SK-N-SH (cell line): ENCODE data around the gene OSBPL10. TPM values are rescaled to one million over a fixed set of nuclear protein-coding genes. Genes with fewer than 3 reads are reported as not detected.

Source experiments
- CTCF ChIA-PET: fragments of 300-600, 350-600 bp; formaldehyde crosslinking; extraction: SDS; loops from one replicate; lab custom pipeline; 2021; lab: Yijun Ruan, JAX
- POLR2A ChIA-PET: fragments of 350-600 bp; sonication (Branson Sonifier 250); formaldehyde crosslinking; extraction: SDS; loops from one replicate; lab custom pipeline; 2020; ENCODE audit warnings: antibody characterized with exemption, inconsistent platforms; lab: Yijun Ruan, JAX
- DNase-seq: peaks from one replicate; pipeline ENCODE4 v3.0.0; 2012
- H2AFZ ChIP-seq: fragments of 200-600 bp; sonication (generic); 2 replicates; pipeline ENCODE4 v1.8.1; 2016; ENCODE audit warnings: antibody characterized with exemption, mild to moderate bottlenecking, low read depth
- H3F3A ChIP-seq: fragments of 200-600 bp; sonication (generic); replicated peaks from 2 replicates; pipeline ENCODE3; 2016; ENCODE audit warnings: antibody characterized with exemption, mild to moderate bottlenecking; ENCODE audit not compliant: insufficient read depth
- H3K27ac ChIP-seq, 2 experiments: fragments of 200-500 bp in 1 of 2; fragments of 200-600 bp in 1 of 2; sonication (Bioruptor generic) in 1 of 2; sonication (generic), shearing (Covaris generic) in 1 of 2; 2 replicates each; pipeline versions ENCODE4 v1.5.1 to v1.6.1; 2014 to 2016; ENCODE audit warnings: low read depth in 2 of 2, inconsistent platforms in 1 of 2, low read length in 1 of 2, mild to moderate bottlenecking in 1 of 2, mixed read lengths in 1 of 2
- H3K27me3 ChIP-seq: fragments of 200-600 bp; sonication (generic), shearing (Covaris generic); 2 replicates; pipeline ENCODE4 v1.6.1; 2016; ENCODE audit warnings: mixed run types; ENCODE audit not compliant: insufficient read depth
- H3K36me3 ChIP-seq, 2 experiments: fragments of 200-500 bp in 1 of 2; fragments of 200-600 bp in 1 of 2; sonication (Bioruptor generic) in 1 of 2; sonication (generic) in 1 of 2; replicated peaks in 1 of 2; 2 replicates each; pipeline versions ENCODE3 to v1.5.1; 2014 to 2016; ENCODE audit warnings: low read length in 1 of 2, mild to moderate bottlenecking in 1 of 2; ENCODE audit not compliant: insufficient read depth in 2 of 2, control insufficient read depth in 1 of 2
- H3K4me1 ChIP-seq, 2 experiments: fragments of 200-500 bp in 1 of 2; fragments of 200-600 bp in 1 of 2; sonication (Bioruptor generic) in 1 of 2; sonication (generic), shearing (Covaris generic) in 1 of 2; 2 replicates each; pipeline versions ENCODE4 v1.5.1 to v1.6.1; 2014 to 2016; ENCODE audit warnings: low read depth in 1 of 2, low read length in 1 of 2, mixed run types in 1 of 2; ENCODE audit not compliant: insufficient read depth in 2 of 2, control insufficient read depth in 1 of 2
- H3K4me2 ChIP-seq: fragments of 200-600 bp; sonication (generic), shearing (Covaris generic); 2 replicates; pipeline ENCODE4 v1.6.1; 2017; ENCODE audit warnings: mixed run types
- H3K4me3 ChIP-seq, 2 experiments: fragments of 200-500 bp in 1 of 2; fragments of 200-600 bp in 1 of 2; sonication (Bioruptor generic) in 1 of 2; sonication (generic), shearing (Covaris generic) in 1 of 2; 2 replicates each; pipeline versions ENCODE4 v1.5.1 to v1.8.1; 2014 to 2016; ENCODE audit warnings: low read depth in 2 of 2, inconsistent platforms in 1 of 2, low read length in 1 of 2, mild to moderate bottlenecking in 1 of 2, mixed read lengths in 1 of 2, moderate library complexity in 1 of 2
- H3K79me2 ChIP-seq: fragments of 200-600 bp; sonication (generic); 2 replicates; pipeline ENCODE4 v1.8.1; 2017; ENCODE audit warnings: mild to moderate bottlenecking; ENCODE audit not compliant: insufficient read depth
- H3K9ac ChIP-seq: fragments of 200-600 bp; sonication (generic); 2 replicates; pipeline ENCODE4 v1.6.1; 2017; ENCODE audit warnings: mixed run types
- H3K9me2 ChIP-seq: fragments of 200-600 bp; sonication (generic); 2 replicates; pipeline ENCODE4 v1.6.1; 2017; ENCODE audit warnings: mixed run types
- H3K9me3 ChIP-seq: fragments of 200-600 bp; sonication (generic); 2 replicates; pipeline ENCODE4 v1.6.1; 2017; ENCODE audit warnings: mixed run types, mild to moderate bottlenecking, moderate library complexity
- H4K20me1 ChIP-seq: fragments of 200-600 bp; sonication (generic); 2 replicates; pipeline ENCODE4 v1.6.1; 2017; ENCODE audit warnings: mild to moderate bottlenecking, mixed run types; ENCODE audit not compliant: insufficient read depth
- ELF1 ChIP-seq: IDR thresholded peaks from 2 replicates; pipeline ENCODE4 v1.4.0; 2012
- EP300 ChIP-seq, 2 experiments: IDR thresholded peaks; 2 replicates each; pipeline versions ENCODE4 v1.4.0 to v1.6.1; 2012; ENCODE audit warnings: borderline replicate concordance in 1 of 2, low read depth in 1 of 2, low read length in 1 of 2
- FOSL2 ChIP-seq: IDR thresholded peaks from 2 replicates; pipeline ENCODE4 v1.4.0; 2012; ENCODE audit warnings: low read depth, mild to moderate bottlenecking, moderate library complexity, borderline replicate concordance
- FOXM1 ChIP-seq: IDR thresholded peaks from 2 replicates; pipeline ENCODE4 v1.4.0; 2012; ENCODE audit warnings: low read depth, mild to moderate bottlenecking
- IRF3 ChIP-seq: fragments of 150-350 bp; IDR thresholded peaks from 2 replicates; pipeline ENCODE4 v1.6.1; 2016; ENCODE audit warnings: mild to moderate bottlenecking, low read depth, low read length
- MEF2A ChIP-seq: IDR thresholded peaks from 2 replicates; pipeline ENCODE4 v1.4.0; 2012; ENCODE audit warnings: low read depth, borderline replicate concordance
- NFIC ChIP-seq: IDR thresholded peaks from 2 replicates; pipeline ENCODE4 v1.4.0; 2012; ENCODE audit warnings: borderline replicate concordance
- NRF1 ChIP-seq: IDR thresholded peaks from 2 replicates; pipeline ENCODE4 v1.6.1; 2012; ENCODE audit warnings: low read depth, mild to moderate bottlenecking, low read length
- RAD21 ChIP-seq: IDR thresholded peaks from 2 replicates; pipeline ENCODE4 v1.6.1; 2012; ENCODE audit warnings: mild to moderate bottlenecking, low read length
- RCOR1 ChIP-seq: fragments of 150-350 bp; IDR thresholded peaks from 2 replicates; pipeline ENCODE4 v1.6.1; 2017; ENCODE audit warnings: antibody characterized with exemption, low read length
- REST ChIP-seq: IDR thresholded peaks from 2 replicates; pipeline ENCODE4 v1.6.1; 2012; ENCODE audit warnings: mild to moderate bottlenecking, low read depth, low read length, moderate library complexity
- RFX5 ChIP-seq: IDR thresholded peaks from 2 replicates; pipeline ENCODE4 v1.6.1; 2012; ENCODE audit warnings: mild to moderate bottlenecking, improper control_type of control experiment, low read length
- TAF1 ChIP-seq: IDR thresholded peaks from 2 replicates; pipeline ENCODE4 v1.6.1; 2012; ENCODE audit warnings: low read depth, mild to moderate bottlenecking, low read length, moderate library complexity, borderline replicate concordance
- TCF12 ChIP-seq: IDR thresholded peaks from 2 replicates; pipeline ENCODE4 v1.4.0; 2012
- TEAD4 ChIP-seq: IDR thresholded peaks from 2 replicates; pipeline ENCODE4 v1.4.0; 2012; ENCODE audit warnings: mild to moderate bottlenecking, borderline replicate concordance; ENCODE audit not compliant: insufficient read depth
- USF2 ChIP-seq: fragments of 150-350 bp; IDR thresholded peaks from 2 replicates; pipeline ENCODE4 v1.6.1; 2017; ENCODE audit warnings: antibody characterized with exemption, low read length, low read depth, borderline replicate concordance
- YY1 ChIP-seq: IDR thresholded peaks from 2 replicates; pipeline ENCODE4 v1.4.0; 2012; ENCODE audit warnings: low read depth, mild to moderate bottlenecking
- ZBTB33 ChIP-seq: IDR thresholded peaks from 2 replicates; pipeline ENCODE4 v1.4.0; 2012; ENCODE audit warnings: low read depth, borderline replicate concordance
- WGBS: methylation state at CpG from one replicate; pipeline ENCODE4 v1.1.6; 2017; ENCODE audit warnings: low lambda C conversion rate; 5-methylcytosine and 5-hydroxymethylcytosine counted together
- polyA plus RNA-seq, 3 experiments: library from polyadenylated mRNA; depleted of rRNA; stranded (reverse); fragments of >200 nt; gene quantifications; 2 replicates each; pipeline ENCODE4 v1.2.3, GENCODE V29; 2012

OSBPL10 gene
- polyA plus RNA-seq, 1 of the 3 experiments (the other 2 are of a cell fraction) = 0.12 TPM

- ChIA-PET CTCF (interaction anchor here (1.1 kb wide), 1 partner anchor 44 kb away, joined by 5 read pairs; no protein-coding TSS in a partner anchor), POLR2A (no interaction called here)
- Histone ChIP-seq H3K9me2 (no peaks in the 10 kb centered on the region), H3K79me2 (no peaks in the 10 kb centered on the region), H3K27ac (no peak overlapping the region), H3K4me2 (no peak overlapping the region), H2AFZ (no peak overlapping the region), H3K9me3 (no peaks in the 10 kb centered on the region), H3K36me3 (no peaks in the 10 kb centered on the region), H3K4me3 (no peak overlapping the region), H3F3A (no peaks in the 10 kb centered on the region), H3K27me3 (peaks cover 7% of the 10 kb centered on the region; the same call in 1 of the 2 replicates), H3K4me1 (no peaks in the 10 kb centered on the region), H4K20me1 (no peaks in the 10 kb centered on the region), H3K9ac (no peak overlapping the region)
- no peak for TF ChIP-seq RFX5
- no peak for TF ChIP-seq ELF1
- TF ChIP-seq FOSL2 = no peak
- TF ChIP-seq TAF1 = no peak
- TF ChIP-seq TEAD4 = no peak
- TF ChIP-seq TCF12 = no peak
- DNase-seq = no peak
- WGBS = 44% methylated on average over 5 of the region's 5 CpGs
Measured at GRCh38 chr3:31974471-31974870, 6.6 kb downstream of the OSBPL10 start.

- H3F3A ChIP-seq = no peaks in the 10 kb centered on the region
- no peak overlapping the region for H2AFZ ChIP-seq
- H4K20me1 ChIP-seq = no peaks in the 10 kb centered on the region
- no peaks in the 10 kb centered on the region for H3K36me3 ChIP-seq
- no peak overlapping the region for H3K4me2 ChIP-seq
- no peaks in the 10 kb centered on the region for H3K79me2 ChIP-seq
- no peak overlapping the region for H3K27ac ChIP-seq
- no peak overlapping the region for H3K4me3 ChIP-seq
- CTCF ChIA-PET = interaction anchor here (1.0 kb wide), 1 partner anchor 171 kb away, joined by 3 read pairs; no protein-coding TSS in a partner anchor
- H3K9me2 ChIP-seq = no peaks in the 10 kb centered on the region
- WGBS = 61% methylated on average over 5 of the region's 5 CpGs
- H3K9me3 ChIP-seq = no peaks in the 10 kb centered on the region
- 0 out of 2 replicates have a peak, but pooled peaks cover under 1% of the 10 kb centered on the region for H3K27me3 ChIP-seq
- TF ChIP-seq MEF2A (no peak), RCOR1 (no peak), USF2 (no peak), NRF1 (no peak), RAD21 (no peak), YY1 (no peak), IRF3 (no peak), REST (no peak), NFIC (no peak), RFX5 (no peak), FOXM1 (no peak), TAF1 (no peak), EP300 (IDR thresholded peaks at IDR 0.05; ENCODE audit: borderline replicate concordance in 1 of 2, low read depth in 1 of 2, low read length in 1 of 2) (no peak), ZBTB33 (no peak)
- POLR2A ChIA-PET = no interaction called here
- H3K9ac ChIP-seq = no peak overlapping the region
- H3K4me1 ChIP-seq = no peaks in the 10 kb centered on the region
- DNase-seq = no peak
Measured at GRCh38 chr3:31973837-31974236, 7.2 kb downstream of the OSBPL10 start.
